ENCODE measurements around the gene SYNPR.
A peak's percentile ranks its signal among the peaks of the same experiment; 100 is the strongest.

SYNPR gene

DNA sequence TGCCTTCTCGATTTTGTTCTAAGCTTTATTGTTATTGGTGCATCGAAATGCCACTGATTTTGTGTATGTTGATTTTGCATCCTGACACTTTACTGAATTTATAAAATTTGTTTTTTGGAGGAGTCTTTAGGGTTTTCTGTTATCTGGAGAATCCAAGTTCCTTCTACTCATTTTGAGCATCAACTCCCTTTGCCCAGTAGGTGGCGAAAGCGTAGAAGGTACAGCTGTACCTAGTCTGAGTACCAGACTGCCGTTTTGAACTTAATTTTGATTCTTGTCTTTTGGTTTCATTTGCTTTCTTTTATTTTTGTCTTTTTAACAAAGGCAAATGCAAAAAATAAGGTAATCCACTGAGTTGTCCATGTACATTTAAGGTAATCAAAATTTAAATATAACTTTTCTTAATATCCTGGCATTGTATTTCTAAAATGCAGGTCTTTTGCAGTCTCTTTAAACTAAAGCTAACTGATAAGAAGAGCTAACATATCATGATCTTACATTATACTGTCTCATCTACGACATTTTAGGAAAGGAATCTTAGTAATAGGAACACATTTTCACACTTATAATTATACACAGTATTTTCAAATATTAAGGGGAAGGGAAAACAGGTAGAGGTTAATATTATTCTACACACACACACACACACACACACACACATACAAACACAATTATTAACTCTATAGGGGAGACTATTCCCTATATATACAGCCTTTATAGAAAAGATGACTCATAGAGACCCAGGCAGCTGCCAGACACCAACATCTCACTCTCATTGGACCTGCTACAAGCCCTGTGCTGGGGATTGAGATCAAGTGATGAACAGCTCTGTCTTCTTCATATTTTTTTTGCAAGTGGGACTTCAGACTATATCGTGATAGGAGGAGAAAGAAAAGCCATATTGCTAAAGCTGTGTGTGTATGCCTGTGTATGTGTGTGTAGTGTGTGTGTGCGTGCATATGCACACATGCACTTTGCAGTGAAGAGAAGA lies 71.8 kb downstream of the SYNPR start:
- TF ChIP-seq, protein P1, sequence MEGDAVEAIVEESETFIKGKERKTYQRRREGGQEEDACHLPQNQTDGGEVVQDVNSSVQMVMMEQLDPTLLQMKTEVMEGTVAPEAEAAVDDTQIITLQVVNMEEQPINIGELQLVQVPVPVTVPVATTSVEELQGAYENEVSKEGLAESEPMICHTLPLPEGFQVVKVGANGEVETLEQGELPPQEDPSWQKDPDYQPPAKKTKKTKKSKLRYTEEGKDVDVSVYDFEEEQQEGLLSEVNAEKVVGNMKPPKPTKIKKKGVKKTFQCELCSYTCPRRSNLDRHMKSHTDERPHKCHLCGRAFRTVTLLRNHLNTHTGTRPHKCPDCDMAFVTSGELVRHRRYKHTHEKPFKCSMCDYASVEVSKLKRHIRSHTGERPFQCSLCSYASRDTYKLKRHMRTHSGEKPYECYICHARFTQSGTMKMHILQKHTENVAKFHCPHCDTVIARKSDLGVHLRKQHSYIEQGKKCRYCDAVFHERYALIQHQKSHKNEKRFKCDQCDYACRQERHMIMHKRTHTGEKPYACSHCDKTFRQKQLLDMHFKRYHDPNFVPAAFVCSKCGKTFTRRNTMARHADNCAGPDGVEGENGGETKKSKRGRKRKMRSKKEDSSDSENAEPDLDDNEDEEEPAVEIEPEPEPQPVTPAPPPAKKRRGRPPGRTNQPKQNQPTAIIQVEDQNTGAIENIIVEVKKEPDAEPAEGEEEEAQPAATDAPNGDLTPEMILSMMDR (IDR thresholded peaks at IDR 0.05; ENCODE audit: insufficient read depth, low read length, poor library complexity, severe bottlenecking): peak; percentile 80
- no peak overlapping the region for H3K4me3 ChIP-seq (replicated peaks; ENCODE audit: low read depth, low read length)
- peak; percentile 9 for DNase-seq (ENCODE audit: extremely low read depth, insufficient read length)
- no peaks in the 10 kb centered on the region for H3K27me3 ChIP-seq (replicated peaks; ENCODE audit: control insufficient read depth, insufficient read depth, low read length)
- no peaks in the 10 kb centered on the region for H3K36me3 ChIP-seq (ENCODE audit: control insufficient read depth, insufficient read depth, low read length)

DNA sequence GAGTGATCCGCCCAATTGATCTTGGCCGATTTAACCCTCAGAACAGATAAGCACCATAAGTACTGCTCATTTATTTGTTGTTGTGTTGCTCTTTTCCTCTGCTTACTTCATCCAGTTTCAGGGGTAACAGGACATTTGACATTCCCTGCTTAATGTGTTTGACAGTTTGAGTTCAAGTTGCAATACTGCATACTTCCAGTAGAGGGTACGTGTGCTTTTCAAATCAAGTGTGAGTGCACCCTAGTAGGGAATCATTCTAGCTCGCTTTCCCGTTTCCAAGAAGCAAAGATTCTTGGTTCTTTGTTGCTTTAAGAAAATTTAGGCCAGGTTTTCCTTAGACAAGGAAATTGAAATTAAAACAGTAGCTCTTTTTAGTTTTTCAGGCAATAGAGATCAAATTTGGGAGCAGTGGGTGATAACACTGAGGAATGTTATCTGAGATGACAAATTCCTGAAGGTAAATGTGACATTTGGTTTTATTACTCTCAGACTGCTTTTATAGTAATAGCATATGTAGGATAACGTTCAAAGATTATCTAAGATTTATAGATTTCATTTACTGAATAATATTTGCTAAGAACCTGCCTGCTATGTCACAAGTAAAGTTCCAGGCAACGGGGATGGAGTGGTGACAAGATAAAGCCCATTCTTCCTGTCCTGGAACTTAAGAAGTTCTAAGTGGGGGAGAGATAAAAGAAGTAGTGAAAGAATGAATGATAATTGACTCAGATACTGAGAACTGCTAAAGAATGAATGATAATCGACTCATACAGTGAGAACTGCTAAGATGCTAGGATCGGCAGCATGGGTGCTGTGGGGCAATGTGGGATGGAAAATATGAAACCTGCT lies 73.3 kb downstream of the SYNPR start:
- Histone ChIP-seq H3K36me3 (ENCODE audit: control insufficient read depth, insufficient read depth, low read length) (no peaks in the 10 kb centered on the region), H3K27me3 (replicated peaks; ENCODE audit: control insufficient read depth, insufficient read depth, low read length) (no peaks in the 10 kb centered on the region), H3K4me3 (replicated peaks; ENCODE audit: low read depth, low read length) (no peak overlapping the region)
- TF ChIP-seq, protein P1 (IDR thresholded peaks at IDR 0.05; ENCODE audit: insufficient read depth, low read length, poor library complexity, severe bottlenecking): peak; percentile 77
- no peak for DNase-seq (ENCODE audit: extremely low read depth, insufficient read length)

DNA sequence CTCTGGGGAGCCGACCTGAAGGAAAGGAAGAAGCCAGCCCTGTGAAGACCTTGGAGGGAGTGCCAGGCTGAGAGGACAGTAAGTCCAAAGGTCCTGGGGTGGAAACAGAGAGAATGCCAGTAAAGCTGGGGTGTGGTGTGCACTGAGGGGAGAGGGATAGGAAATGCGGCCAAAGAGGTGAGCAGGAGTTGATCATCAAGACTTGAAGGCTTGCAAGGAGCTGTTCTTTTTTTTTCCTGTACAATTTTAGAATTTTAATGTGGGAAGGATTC lies 73.8 kb downstream of the SYNPR start:
- no peaks in the 10 kb centered on the region for H3K27me3 ChIP-seq (replicated peaks; ENCODE audit: control insufficient read depth, insufficient read depth, low read length)
- DNase-seq (ENCODE audit: extremely low read depth, insufficient read length): no peak
- H3K36me3 ChIP-seq (ENCODE audit: control insufficient read depth, insufficient read depth, low read length): no peaks in the 10 kb centered on the region
- TF ChIP-seq, protein P1 (IDR thresholded peaks at IDR 0.05; ENCODE audit: insufficient read depth, low read length, poor library complexity, severe bottlenecking): no peak
- H3K4me3 ChIP-seq (replicated peaks; ENCODE audit: low read depth, low read length): no peak overlapping the region

DNA sequence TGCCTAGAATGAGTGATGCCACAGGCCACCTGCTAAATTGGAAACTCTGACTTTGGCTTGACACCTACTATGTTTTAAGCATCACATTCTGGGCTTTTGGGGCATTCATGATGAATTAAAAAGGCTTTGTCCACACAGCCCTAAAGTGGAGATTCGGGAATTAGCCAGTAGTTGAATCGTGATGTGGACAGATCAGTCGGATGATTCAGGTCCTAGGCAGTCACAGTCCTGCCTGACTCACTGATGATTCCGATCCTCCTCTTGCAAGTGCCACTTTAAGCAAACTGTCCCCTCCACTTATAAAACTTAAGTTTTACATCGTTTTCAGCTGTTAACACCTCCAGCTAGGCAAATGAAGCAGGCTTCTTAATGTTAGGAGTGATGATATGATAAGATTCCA lies 75.3 kb downstream of the SYNPR start:
- TF ChIP-seq, protein P1 (IDR thresholded peaks at IDR 0.05; ENCODE audit: insufficient read depth, low read length, poor library complexity, severe bottlenecking): no peak
- no peak for DNase-seq (ENCODE audit: extremely low read depth, insufficient read length)
- Histone ChIP-seq H3K4me3 (replicated peaks; ENCODE audit: low read depth, low read length) (no peak overlapping the region), H3K36me3 (ENCODE audit: control insufficient read depth, insufficient read depth, low read length) (no peaks in the 10 kb centered on the region), H3K27me3 (replicated peaks; ENCODE audit: control insufficient read depth, insufficient read depth, low read length) (no peaks in the 10 kb centered on the region)

DNA sequence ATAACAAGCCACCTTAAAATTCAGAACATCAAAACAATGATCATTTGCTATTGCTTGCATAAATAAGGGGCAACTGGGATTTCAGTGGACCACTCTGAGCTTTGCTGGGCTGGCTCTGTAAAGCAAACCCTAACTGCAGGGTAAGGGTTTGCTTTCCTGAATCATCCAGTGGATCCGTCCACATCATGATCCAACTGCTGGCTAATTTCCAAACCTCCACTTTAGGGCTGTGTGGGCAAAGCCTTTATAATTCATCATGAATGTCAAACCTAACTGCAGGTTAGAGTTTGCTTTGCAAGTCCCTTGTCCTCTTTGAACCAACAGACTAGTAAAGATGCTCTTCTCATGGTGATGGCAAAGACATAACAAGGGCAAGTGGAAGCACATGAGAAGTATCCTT lies 76.1 kb downstream of the SYNPR start:
- Histone ChIP-seq H3K4me3 (replicated peaks; ENCODE audit: low read depth, low read length) (no peak overlapping the region), H3K36me3 (ENCODE audit: control insufficient read depth, insufficient read depth, low read length) (no peaks in the 10 kb centered on the region), H3K27me3 (replicated peaks; ENCODE audit: control insufficient read depth, insufficient read depth, low read length) (no peaks in the 10 kb centered on the region)
- TF ChIP-seq, protein P1 (IDR thresholded peaks at IDR 0.05; ENCODE audit: insufficient read depth, low read length, poor library complexity, severe bottlenecking): no peak
- no peak for DNase-seq (ENCODE audit: extremely low read depth, insufficient read length)

Data from GM06990 (cell line).